Fibroblast of lung (primary cell): ENCODE data around the gene ALS2CL.

ENCODE experiments used
- CTCF ChIP-seq, 2 donors: IDR thresholded peaks in 1 of 2; conservative IDR thresholded peaks in 1 of 2; 1 replicate in 1 of 2; 2 replicates in 1 of 2; pipeline ENCODE4 v1.5.1; 2011 to 2012; ENCODE audit warnings: low read length in 2 of 2, control low read depth in 1 of 2, inconsistent platforms in 1 of 2, low read depth in 1 of 2, mild to moderate bottlenecking in 1 of 2
- EZH2 ChIP-seq: IDR thresholded peaks from 2 replicates; pipeline ENCODE4 v1.5.1; 2012; ENCODE audit warnings: low read length, control low read depth, mild to moderate bottlenecking; ENCODE audit errors: missing control alignments

- TF ChIP-seq CTCF (conservative IDR thresholded peaks at IDR 0.05 in 1 of 2, IDR thresholded peaks at IDR 0.05 in 1 of 2; ENCODE audit: low read depth in 1 of 2, low read length in 2 of 2), result no peak
- no peak for TF ChIP-seq EZH2
These were observed 28.3 kb downstream of the ALS2CL start for GRCh38 chr3:46664971-46665762.
